C4-2B (cell line): ENCODE measurements around the gene NOVA2.

Experiments used
- ZFX ChIP-seq: fragments of 450-650 bp; IDR thresholded peaks from 2 replicates; pipeline ENCODE4 v1.6.1; 2017
- TF ChIP-seq, protein P1 (sequence below): fragments of 450-650 bp; conservative IDR thresholded peaks from 2 replicates; pipeline ENCODE4 v1.5.1; 2017; ENCODE audit warnings: mild to moderate bottlenecking

DNA sequence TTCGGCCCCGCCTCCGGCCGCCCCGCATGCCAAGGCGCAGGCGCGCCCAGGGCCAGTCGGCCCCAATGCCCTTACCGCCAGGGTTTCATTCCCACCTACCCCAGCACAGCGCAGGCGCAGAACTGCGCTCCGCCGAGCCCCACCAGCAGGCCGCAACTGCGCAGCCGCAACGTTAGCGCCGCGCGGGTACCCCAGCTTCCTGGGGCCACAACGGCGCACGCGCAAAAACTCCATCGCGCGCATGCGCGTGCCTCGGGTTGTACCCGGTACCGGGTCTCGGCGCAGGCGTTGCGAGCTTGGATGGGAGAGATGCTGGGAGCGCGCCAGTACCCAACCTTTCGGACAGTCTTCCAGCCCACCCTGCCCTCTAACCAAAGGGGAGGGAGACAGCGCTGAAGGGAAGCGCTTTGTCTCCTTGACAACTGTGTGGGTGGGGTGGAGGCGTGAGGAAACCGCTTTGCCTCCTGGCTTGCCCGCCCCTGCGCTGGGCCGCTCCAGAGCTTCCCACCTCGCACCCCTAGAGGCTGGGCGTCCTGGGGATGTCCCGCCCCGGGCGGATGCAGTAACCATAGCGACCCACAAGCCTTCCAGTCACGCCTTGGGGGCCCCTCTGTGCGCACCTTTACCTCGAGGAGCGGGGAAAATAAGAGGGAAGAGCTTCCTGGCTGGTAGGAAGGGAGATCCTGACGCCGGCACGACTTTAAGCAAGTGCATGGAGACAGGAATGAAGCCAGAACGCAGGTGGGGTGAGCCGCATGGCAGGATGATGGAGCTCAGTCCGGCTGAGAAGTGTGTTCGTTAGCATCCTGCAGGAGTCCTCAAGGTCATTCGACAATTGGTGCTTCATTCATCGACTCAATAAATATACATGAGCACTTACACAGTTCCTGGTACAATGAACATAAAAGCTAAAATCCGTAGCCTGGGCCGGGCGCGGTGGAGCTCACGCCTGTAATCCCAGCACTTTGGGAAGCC lies 70.7 kb downstream of the NOVA2 start:
- TF ChIP-seq, protein P1, sequence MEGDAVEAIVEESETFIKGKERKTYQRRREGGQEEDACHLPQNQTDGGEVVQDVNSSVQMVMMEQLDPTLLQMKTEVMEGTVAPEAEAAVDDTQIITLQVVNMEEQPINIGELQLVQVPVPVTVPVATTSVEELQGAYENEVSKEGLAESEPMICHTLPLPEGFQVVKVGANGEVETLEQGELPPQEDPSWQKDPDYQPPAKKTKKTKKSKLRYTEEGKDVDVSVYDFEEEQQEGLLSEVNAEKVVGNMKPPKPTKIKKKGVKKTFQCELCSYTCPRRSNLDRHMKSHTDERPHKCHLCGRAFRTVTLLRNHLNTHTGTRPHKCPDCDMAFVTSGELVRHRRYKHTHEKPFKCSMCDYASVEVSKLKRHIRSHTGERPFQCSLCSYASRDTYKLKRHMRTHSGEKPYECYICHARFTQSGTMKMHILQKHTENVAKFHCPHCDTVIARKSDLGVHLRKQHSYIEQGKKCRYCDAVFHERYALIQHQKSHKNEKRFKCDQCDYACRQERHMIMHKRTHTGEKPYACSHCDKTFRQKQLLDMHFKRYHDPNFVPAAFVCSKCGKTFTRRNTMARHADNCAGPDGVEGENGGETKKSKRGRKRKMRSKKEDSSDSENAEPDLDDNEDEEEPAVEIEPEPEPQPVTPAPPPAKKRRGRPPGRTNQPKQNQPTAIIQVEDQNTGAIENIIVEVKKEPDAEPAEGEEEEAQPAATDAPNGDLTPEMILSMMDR, result no peak
- no peak for TF ChIP-seq ZFX
